Adrenal gland (tissue), 12 donors: ENCODE results near the gene CLEC11A. TPM values are rescaled to one million over a fixed set of nuclear protein-coding genes. Genes with fewer than 3 reads are reported as not detected.

Source experiments
- DNase-seq, 7 donors: peaks; one replicate each; pipeline ENCODE4 v3.0.0-alpha.2; 2019 to 2020
- H3K27ac ChIP-seq, 5 donors: fragments of 200-600 bp; sonication (generic) in 4 of 5; 1 replicate in 3 of 5; 2 replicates in 2 of 5; pipeline versions ENCODE4 v1.5.1 to v1.8.0; 2016 to 2020; ENCODE audit warnings: mild to moderate bottlenecking in 1 of 5
- H3K27me3 ChIP-seq: fragments of 200-600 bp; 2 replicates; pipeline ENCODE4 v1.8.0; 2021
- H3K36me3 ChIP-seq, 2 donors: fragments of 200-600 bp; replicated peaks in 1 of 2; 1 replicate in 1 of 2; 2 replicates in 1 of 2; pipeline versions ENCODE4 v1.5.1 to v1.8.0; 2018 to 2022
- H3K4me1 ChIP-seq, 2 donors: fragments of 200-600 bp; replicated peaks in 1 of 2; 1 replicate in 1 of 2; 2 replicates in 1 of 2; pipeline versions ENCODE4 v1.5.1 to v1.8.0; 2018 to 2021
- H3K4me3 ChIP-seq, 4 donors: fragments of 200-600 bp; sonication (generic) in 3 of 4; one replicate each; pipeline ENCODE4 v1.5.1; 2016 to 2018
- H3K9me3 ChIP-seq, 3 donors: fragments of 200-600 bp; sonication (generic) in 1 of 3; replicated peaks in 1 of 3; 1 replicate in 2 of 3; 2 replicates in 1 of 3; pipeline versions ENCODE4 v1.5.1 to v1.8.0; 2016 to 2021
- CTCF ChIP-seq, 6 experiments: fragments of 450-650 bp in 4 of 6; fragments of 200-600 bp in 2 of 6; sonication (generic) in 1 of 6; IDR thresholded peaks; 1 replicate in 5 of 6; 2 replicates in 1 of 6; pipeline versions ENCODE4 v1.5.1 to v1.8.0; 2016 to 2021; ENCODE audit warnings: antibody characterized with exemption in 6 of 6, mild to moderate bottlenecking in 2 of 6, moderate library complexity in 1 of 6
- POLR2A ChIP-seq, 2 donors: fragments of 450-650 bp; IDR thresholded peaks; one replicate each; pipeline ENCODE4 v1.6.1; 2017; ENCODE audit warnings: antibody characterized with exemption in 2 of 2, mild to moderate bottlenecking in 2 of 2, moderate library complexity in 1 of 2
- WGBS, 4 donors: extraction: QIAGEN DNeasy Blood & Tissue Kit in 2 of 4; methylation state at CpG; one replicate each; pipeline versions ENCODE4 v1.1.5 to v1.1.7; 2013 to 2017; 5-methylcytosine and 5-hydroxymethylcytosine counted together
- intact Hi-C, 2 donors: fragments of 100-400 bp; cut with DNase I; formaldehyde crosslinking; loops; one replicate each; pipeline versions ENCODE4 v1.14.1 to v1.15.0; 2022 to 2023
- polyA plus RNA-seq, 3 donors: library from polyadenylated mRNA; stranded (reverse); fragments of 200-250 nt in 2 of 3; fragments of 350-450 nt in 1 of 3; fragmentation: Illumina TruSeq in 1 of 3; extraction: RNeasy Lipid Tissue Mini Kit (QIAGEN cat#74804) in 1 of 3; gene quantifications; one replicate each; pipeline ENCODE4 v1.2.3, GENCODE V29; 2013 to 2014
- total RNA-seq, 9 donors: library from RNA; depleted of rRNA in 4 of 9; stranded (reverse); fragments of >200 nt in 4 of 9; fragments of 120-200 nt in 1 of 9; fragmentation: NEBNext Ultra II Directional in 1 of 9; extraction: Animal tissue kit (Norgen Biotek cat#: 25700) in 1 of 9; gene quantifications; one replicate each; pipeline versions ENCODE4 v1.1.0 to v1.2.4, GENCODE V29; 2013 to 2023
- donor health status: healthy with polysubstance abuse.
- donor health status: Bipolar disorder and iron deficiency.
- donor health status: DM: yes; HTN: yes; CAD: no.
- donor health status: DM: no; HTN: no; CAD: no.
- donor health status: DM: no; HTN: no; CAD: no.
- donor health status: DM: yes; HTN: yes; CAD: no.

The CLEC11A gene
- total and polyA plus RNA-seq, 12 donors, result 1.6 to 53.8 (median 26.6) TPM

GRCh38 chr19:50711805-50712204, 11.4 kb upstream of the CLEC11A start:
- WGBS, 4 donors, result 87 to 90% (median 89%) methylated on average over 2 to 9 of the region's 9 CpGs
- Histone ChIP-seq H3K9me3 (no peaks in the 10 kb centered on the region), H3K27ac (no peak overlapping the region), H3K4me1 (no peaks in the 10 kb centered on the region), H3K27me3 (no peaks in the 10 kb centered on the region), H3K36me3 (no peaks in the 10 kb centered on the region), H3K4me3 (no peak overlapping the region)
- intact Hi-C loops, result loop anchor here in 1 of 2 donors (10.0 kb wide), 1 partner anchor 213 kb away; no protein-coding TSS in a partner anchor
- no peak for DNase-seq
- TF ChIP-seq POLR2A (IDR thresholded peaks at IDR 0.05) (no peak), CTCF (IDR thresholded peaks at IDR 0.05) (no peak)

DNA sequence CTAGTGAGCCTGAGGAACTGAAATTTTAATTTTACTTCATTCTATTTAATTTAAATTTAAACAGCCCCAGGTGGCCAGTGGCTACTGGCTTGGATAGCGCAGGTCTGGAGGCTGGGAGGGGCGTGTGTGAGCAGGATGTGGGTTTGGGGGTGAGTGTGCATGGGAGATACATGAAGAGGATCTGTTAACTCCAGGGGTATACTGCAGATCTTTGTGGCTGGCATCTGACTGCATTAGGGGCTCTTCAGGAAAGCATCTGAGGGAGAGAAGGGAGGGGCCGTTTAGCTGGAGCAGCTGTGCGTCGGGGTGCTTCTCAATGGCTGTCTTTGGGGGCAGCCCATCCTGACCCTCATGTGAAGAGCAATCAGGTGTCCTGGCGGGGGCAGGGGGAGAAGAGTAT, 10.3 kb upstream of the CLEC11A start:
- Histone ChIP-seq H3K4me1 (peaks cover 0 to 10% of the 10 kb centered on the region in 2 donors), H3K27ac (no peak overlapping the region), H3K36me3 (no peaks in the 10 kb centered on the region), H3K27me3 (no peaks in the 10 kb centered on the region), H3K4me3 (no peak overlapping the region), H3K9me3 (no peaks in the 10 kb centered on the region)
- 83 to 90% (median 87%) methylated on average over 6 of the region's 6 CpGs for WGBS, 4 donors
- intact Hi-C loops, result loop anchor here in 1 of 2 donors (10.0 kb wide), 1 partner anchor 212 kb away; no protein-coding TSS in a partner anchor
- no peak for TF ChIP-seq CTCF (IDR thresholded peaks at IDR 0.05)
- TF ChIP-seq POLR2A (IDR thresholded peaks at IDR 0.05), result no peak
- DNase-seq, result no peak

DNA sequence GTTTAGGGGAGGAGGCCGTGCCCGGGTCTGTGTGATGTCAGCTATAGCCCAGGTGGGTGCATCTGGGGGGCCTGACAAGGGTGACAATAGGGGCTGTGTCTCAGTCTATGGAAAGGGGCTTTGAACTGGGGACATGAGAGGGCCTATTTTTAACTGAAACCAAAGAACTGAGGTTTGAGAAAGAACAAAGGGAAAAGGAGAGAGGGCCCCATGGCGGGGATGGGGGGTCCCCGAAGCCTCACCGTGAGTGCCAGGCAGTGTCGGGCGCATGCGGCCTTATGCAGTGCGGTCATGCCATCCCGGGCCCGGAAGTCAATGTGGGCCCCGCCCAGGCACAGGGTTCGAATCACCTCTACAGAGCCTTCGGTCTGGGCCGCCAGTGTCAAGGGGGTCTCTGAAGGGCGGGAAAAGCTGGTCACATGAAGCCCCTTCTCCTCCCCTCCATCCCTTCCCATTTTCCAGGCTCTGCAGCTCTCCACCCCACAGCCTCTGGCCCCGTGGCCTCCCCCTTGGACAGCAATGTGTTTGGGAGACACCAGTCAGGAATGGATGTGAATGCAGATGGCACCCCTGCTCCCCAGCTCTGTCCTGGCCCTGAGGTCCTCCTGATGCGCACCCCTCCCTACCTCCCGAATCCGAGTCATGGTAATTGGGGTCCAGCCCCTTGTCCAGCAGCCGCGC, 9.5 kb upstream of the CLEC11A start:
- intact Hi-C loops, result loop anchor here in 1 of 2 donors (10.0 kb wide), 1 partner anchor 211 kb away; no protein-coding TSS in a partner anchor
- Histone ChIP-seq H3K4me3 (no peak overlapping the region), H3K36me3 (no peaks in the 10 kb centered on the region), H3K27ac (no peak overlapping the region), H3K27me3 (no peaks in the 10 kb centered on the region), H3K9me3 (no peaks in the 10 kb centered on the region), H3K4me1 (peaks cover 7 to 17% of the 10 kb centered on the region in 2 donors)
- no peak for DNase-seq
- 88 to 90% (median 89%) methylated on average over 20 to 22 of the region's 22 CpGs for WGBS, 4 donors
- TF ChIP-seq POLR2A (IDR thresholded peaks at IDR 0.05), result no peak
- no peak for TF ChIP-seq CTCF (IDR thresholded peaks at IDR 0.05)

- no peaks in the 10 kb centered on the region for H3K9me3 ChIP-seq
- no peaks in the 10 kb centered on the region for H3K27me3 ChIP-seq
- 84 to 88% (median 85%) methylated on average over 14 to 39 of the region's 39 CpGs for WGBS, 4 donors
- TF ChIP-seq POLR2A (IDR thresholded peaks at IDR 0.05) (no peak), CTCF (IDR thresholded peaks at IDR 0.05) (no peak)
- no peaks in the 10 kb centered on the region for H3K36me3 ChIP-seq
- H3K27ac ChIP-seq, result no peak overlapping the region
- no peak for DNase-seq
- H3K4me3 ChIP-seq, result no peak overlapping the region
- intact Hi-C loops, result loop anchor here in 1 of 2 donors (10.0 kb wide), 1 partner anchor 208 kb away; no protein-coding TSS in a partner anchor
- H3K4me1 ChIP-seq, result peaks cover 13 to 28% of the 10 kb centered on the region in 2 donors
Observed at GRCh38 chr19:50716178-50717025, 6.8 kb upstream of the CLEC11A start.
